ENCODE measurements around the gene RFPL2. TPM values are rescaled to one million over a fixed set of nuclear protein-coding genes. Genes with fewer than 3 reads are reported as not detected.

Gene RFPL2
- total RNA-seq, 1 donor from 2014 or later, result 11.8 TPM

DNA sequence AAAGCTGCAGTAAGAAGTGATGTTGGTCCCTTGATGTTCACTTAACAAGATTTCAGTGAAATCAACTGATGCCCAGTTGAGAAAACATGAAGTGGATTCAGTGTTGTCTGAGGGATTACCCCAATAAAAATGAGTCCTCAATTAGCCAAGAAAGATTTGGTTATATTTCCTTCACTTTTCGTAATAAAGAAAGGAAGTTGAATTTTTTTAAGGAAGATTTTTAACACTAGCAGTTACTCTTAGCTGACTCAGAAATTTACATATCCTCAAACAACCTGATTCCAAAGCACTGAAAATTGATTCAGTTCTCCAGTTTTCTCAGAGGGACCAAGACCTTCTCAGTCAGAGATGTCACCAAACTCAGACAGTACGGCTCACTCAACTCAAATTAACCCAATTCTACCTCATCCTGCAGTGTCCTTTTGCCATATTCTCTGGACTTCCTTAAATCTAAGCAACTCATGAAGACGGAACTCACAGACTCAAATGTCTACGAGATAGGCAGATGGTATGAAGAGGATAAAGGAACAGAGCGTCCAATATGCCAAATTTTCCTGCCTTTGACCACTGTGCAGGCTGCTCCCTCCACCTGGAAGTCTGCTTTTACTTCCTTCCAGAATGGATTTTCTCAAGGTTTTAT, 27.4 kb upstream of the RFPL2 start:
- no peaks in the 10 kb centered on the region for H3K27me3 Mint-ChIP-seq (ENCODE audit: unreplicated experiment)
- no peak overlapping the region for H3K27ac Mint-ChIP-seq (ENCODE audit: unreplicated experiment)
- peaks cover 16% of the 10 kb centered on the region for H3K36me3 Mint-ChIP-seq (ENCODE audit: low read depth, unreplicated experiment)
- H3K4me1 Mint-ChIP-seq (ENCODE audit: unreplicated experiment), result peaks cover 23% of the 10 kb centered on the region
- DNase-seq (ENCODE audit: low spot score), result no peak
- no peak for TF ChIP-seq CTCF (IDR thresholded peaks at IDR 0.05; ENCODE audit: unreplicated experiment)
- no peak overlapping the region for H3K4me3 Mint-ChIP-seq (ENCODE audit: unreplicated experiment)
- H3K9me3 Mint-ChIP-seq (ENCODE audit: unreplicated experiment), result no peaks in the 10 kb centered on the region

- Mint-ChIP-seq H3K9me3 (ENCODE audit: unreplicated experiment) (no peaks in the 10 kb centered on the region), H3K4me3 (ENCODE audit: unreplicated experiment) (no peak overlapping the region), H3K27me3 (ENCODE audit: unreplicated experiment) (no peaks in the 10 kb centered on the region), H3K4me1 (ENCODE audit: unreplicated experiment) (peaks cover 14% of the 10 kb centered on the region), H3K36me3 (ENCODE audit: low read depth, unreplicated experiment) (peaks cover 22% of the 10 kb centered on the region), H3K27ac (ENCODE audit: unreplicated experiment) (no peak overlapping the region)
- no peak for TF ChIP-seq CTCF (IDR thresholded peaks at IDR 0.05; ENCODE audit: unreplicated experiment)
- no peak for DNase-seq (ENCODE audit: low spot score)
Measured at GRCh38 chr22:32226326-32227104, 21.6 kb upstream of the RFPL2 start.

DNA sequence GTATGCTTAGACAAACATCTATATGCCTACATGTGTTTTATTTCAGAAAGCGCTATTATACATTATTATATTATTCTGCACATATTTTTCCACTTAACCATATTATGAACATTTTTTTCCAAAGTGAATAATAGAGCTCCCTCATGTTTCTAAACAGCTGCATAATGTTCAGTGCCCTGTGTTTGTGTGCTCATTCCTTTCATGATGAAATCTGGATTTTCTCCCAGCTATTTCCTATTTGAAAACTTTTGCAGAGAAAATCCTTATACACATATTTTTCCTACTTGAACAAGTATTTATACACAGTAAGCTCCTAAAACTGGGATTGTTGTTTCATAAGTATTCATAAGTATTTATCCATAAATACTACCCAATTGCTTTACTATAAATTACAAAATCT, 18.1 kb upstream of the RFPL2 start:
- no peak for DNase-seq (ENCODE audit: low spot score)
- Mint-ChIP-seq H3K27ac (ENCODE audit: unreplicated experiment) (no peak overlapping the region), H3K4me3 (ENCODE audit: unreplicated experiment) (no peak overlapping the region), H3K27me3 (ENCODE audit: unreplicated experiment) (no peaks in the 10 kb centered on the region), H3K4me1 (ENCODE audit: unreplicated experiment) (peaks cover 8% of the 10 kb centered on the region), H3K36me3 (ENCODE audit: low read depth, unreplicated experiment) (peaks cover 8% of the 10 kb centered on the region), H3K9me3 (ENCODE audit: unreplicated experiment) (no peaks in the 10 kb centered on the region)
- TF ChIP-seq CTCF (IDR thresholded peaks at IDR 0.05; ENCODE audit: unreplicated experiment), result no peak

DNA sequence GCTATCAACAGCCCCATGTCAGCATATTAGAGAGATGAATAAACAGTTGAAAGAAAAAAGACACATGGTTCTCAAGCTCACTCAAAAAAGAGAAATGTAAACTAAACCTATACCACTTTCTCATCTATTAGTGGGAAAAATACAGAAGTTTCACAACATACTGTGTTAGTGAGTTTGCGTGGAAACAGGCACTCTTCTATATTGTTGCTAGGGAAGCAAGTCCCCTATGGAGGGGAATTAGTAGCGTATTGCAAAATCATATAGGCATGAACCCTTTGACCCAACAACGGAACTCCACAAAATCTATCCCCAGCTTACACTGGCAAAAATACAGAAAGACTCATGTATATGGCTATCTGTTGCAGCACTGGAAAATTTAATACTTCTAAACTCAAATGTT, 14.2 kb upstream of the RFPL2 start:
- no peak for TF ChIP-seq CTCF (IDR thresholded peaks at IDR 0.05; ENCODE audit: unreplicated experiment)
- H3K27ac Mint-ChIP-seq (ENCODE audit: unreplicated experiment), result no peak overlapping the region
- H3K4me3 Mint-ChIP-seq (ENCODE audit: unreplicated experiment), result no peak overlapping the region
- peaks cover 3% of the 10 kb centered on the region for H3K9me3 Mint-ChIP-seq (ENCODE audit: unreplicated experiment)
- H3K4me1 Mint-ChIP-seq (ENCODE audit: unreplicated experiment), result peaks cover 19% of the 10 kb centered on the region
- peaks cover 5% of the 10 kb centered on the region for H3K36me3 Mint-ChIP-seq (ENCODE audit: low read depth, unreplicated experiment)
- DNase-seq (ENCODE audit: low spot score), result no peak
- H3K27me3 Mint-ChIP-seq (ENCODE audit: unreplicated experiment), result no peaks in the 10 kb centered on the region

DNA sequence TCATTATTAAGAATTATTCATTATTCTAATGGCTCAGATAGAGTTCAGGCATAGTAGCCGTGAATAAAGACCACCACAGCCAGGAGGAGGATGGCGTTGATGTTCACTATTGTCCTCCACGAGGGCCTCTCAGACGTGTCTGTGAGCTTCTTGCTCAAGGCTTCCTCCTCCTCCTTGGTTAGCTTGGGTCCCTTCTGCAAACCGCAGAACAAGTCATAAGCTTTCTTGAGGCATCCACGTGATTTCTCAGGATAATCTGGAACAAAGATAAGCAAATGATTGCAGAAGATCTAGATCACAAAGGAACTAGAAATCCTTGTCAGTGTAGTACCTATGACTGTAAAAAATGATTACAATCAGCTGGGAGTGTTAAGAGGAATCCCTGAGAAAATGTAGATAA, 13.6 kb upstream of the RFPL2 start:
- Mint-ChIP-seq H3K27ac (ENCODE audit: unreplicated experiment) (no peak overlapping the region), H3K4me3 (ENCODE audit: unreplicated experiment) (no peak overlapping the region), H3K36me3 (ENCODE audit: low read depth, unreplicated experiment) (peaks cover 5% of the 10 kb centered on the region), H3K4me1 (ENCODE audit: unreplicated experiment) (peaks cover 19% of the 10 kb centered on the region), H3K27me3 (ENCODE audit: unreplicated experiment) (no peaks in the 10 kb centered on the region), H3K9me3 (ENCODE audit: unreplicated experiment) (peaks cover 3% of the 10 kb centered on the region)
- no peak for DNase-seq (ENCODE audit: low spot score)
- no peak for TF ChIP-seq CTCF (IDR thresholded peaks at IDR 0.05; ENCODE audit: unreplicated experiment)

Measured in endothelial cell (in vitro differentiated cells).